PFSK-1 (cell line): ENCODE results near the gene LBHD2.

ENCODE experiments used
- POLR2AphosphoS5 ChIP-seq: IDR thresholded peaks from 2 replicates; pipeline ENCODE4 v1.6.1; 2012; ENCODE audit warnings: low read depth, mild to moderate bottlenecking, control low read depth, low read length, moderate library complexity
- REST ChIP-seq, 2 experiments: IDR thresholded peaks; 2 replicates each; pipeline versions ENCODE4 v1.6.1 to v1.8.0; 2011 to 2012; ENCODE audit warnings: low read depth in 2 of 2, low read length in 2 of 2, control low read depth in 1 of 2, inconsistent platforms in 1 of 2, mild to moderate bottlenecking in 1 of 2, moderate library complexity in 1 of 2; ENCODE audit not compliant: insufficient read depth in 1 of 2

DNA sequence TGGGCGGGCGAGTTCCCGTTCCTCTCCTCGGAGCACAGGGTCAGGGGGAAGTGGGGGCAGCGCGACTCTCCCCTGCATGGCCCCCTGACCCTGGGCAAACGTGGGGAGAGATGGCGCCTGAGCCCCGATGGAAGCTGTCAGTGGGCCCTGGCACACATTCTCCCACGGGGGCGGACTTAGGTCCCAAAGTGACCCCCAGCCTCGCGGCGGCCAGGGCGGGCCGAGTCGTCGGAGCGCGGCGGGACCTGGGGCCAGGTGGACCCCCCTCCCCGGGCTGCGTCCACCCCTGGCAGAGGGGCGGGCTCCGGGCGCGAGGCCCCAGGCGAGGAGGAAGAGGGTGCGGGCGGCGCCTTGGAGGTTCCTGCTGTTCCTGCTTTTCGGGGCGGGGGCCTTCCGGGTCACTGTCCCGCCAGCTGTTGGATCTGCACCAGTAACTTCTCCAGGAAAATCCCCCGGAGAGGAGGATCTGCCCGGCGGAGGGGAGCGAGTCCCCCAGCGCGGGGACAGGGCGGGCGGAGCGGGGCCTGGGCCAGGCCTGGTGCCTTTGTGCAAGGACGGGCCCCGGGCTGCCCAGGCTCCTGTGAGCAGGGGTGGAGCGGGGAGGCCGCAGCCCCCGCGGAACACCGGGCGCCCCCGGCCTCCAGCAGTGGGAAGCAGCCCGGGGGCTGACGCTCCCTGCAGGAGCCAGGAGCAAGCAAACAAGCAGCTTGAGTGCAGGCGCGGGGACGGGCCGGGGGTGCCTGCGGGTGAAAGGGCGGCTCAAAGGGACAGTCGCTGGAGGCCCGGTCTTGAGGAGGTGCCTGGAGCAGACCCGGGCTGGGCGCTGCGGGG lies 54.5 kb downstream of the LBHD2 start:
- TF ChIP-seq REST (IDR thresholded peaks at IDR 0.05; ENCODE audit: insufficient read depth in 1 of 2, low read depth in 2 of 2, low read length in 2 of 2): no peak
- TF ChIP-seq POLR2AphosphoS5: no peak
